Esophagus squamous epithelium (tissue), 5 donors: ENCODE data around the gene SF3B3. TPM values are rescaled to one million over a fixed set of nuclear protein-coding genes. Genes with fewer than 3 reads are reported as not detected.

ENCODE experiments used
- DNase-seq: peaks from one replicate; lab custom pipeline; 2025; lab: John Stamatoyannopoulos, UW
- H3K27ac ChIP-seq, 4 donors: fragments of 200-600 bp; sonication (generic); one replicate each; pipeline ENCODE4 v1.5.1; 2016 to 2019; ENCODE audit warnings: mild to moderate bottlenecking in 1 of 4
- H3K27me3 ChIP-seq, 4 donors: fragments of 200-600 bp; sonication (generic); 1 replicate in 3 of 4; 2 replicates in 1 of 4; pipeline versions ENCODE4 v1.5.1 to v1.6.0; 2017 to 2021; ENCODE audit warnings: antibody characterized with exemption in 1 of 4
- H3K36me3 ChIP-seq, 3 donors: fragments of 200-600 bp; sonication (generic); one replicate each; pipeline ENCODE4 v1.5.1; 2016 to 2019
- H3K4me1 ChIP-seq, 3 donors: fragments of 200-600 bp; sonication (generic); one replicate each; pipeline ENCODE4 v1.5.1; 2017 to 2019
- H3K4me3 ChIP-seq, 4 donors: fragments of 200-600 bp; sonication (generic); 1 replicate in 3 of 4; 2 replicates in 1 of 4; pipeline ENCODE4 v1.5.1; 2016 to 2019; ENCODE audit warnings: mild to moderate bottlenecking in 2 of 4, moderate library complexity in 1 of 4
- H3K9me3 ChIP-seq, 3 donors: fragments of 200-600 bp; sonication (generic); one replicate each; pipeline ENCODE4 v1.5.1; 2016 to 2019
- CTCF ChIP-seq, 6 experiments: fragments of 450-650 bp in 4 of 6; fragments of 200-600 bp in 2 of 6; sonication (generic) in 2 of 6; IDR thresholded peaks; one replicate each; pipeline ENCODE4 v1.5.1; 2016 to 2019; ENCODE audit warnings: antibody characterized with exemption in 6 of 6, mild to moderate bottlenecking in 4 of 6, moderate library complexity in 4 of 6
- POLR2A ChIP-seq, 4 donors: fragments of 450-650 bp; IDR thresholded peaks; one replicate each; pipeline ENCODE4 v1.6.1; 2017; ENCODE audit warnings: antibody characterized with exemption in 4 of 4, mild to moderate bottlenecking in 4 of 4, moderate library complexity in 3 of 4
- WGBS, 2 donors: methylation state at CpG; one replicate each; pipeline ENCODE4 v1.1.5; 2018; 5-methylcytosine and 5-hydroxymethylcytosine counted together
- intact Hi-C: fragments of 100-400 bp; cut with DNase I; formaldehyde crosslinking; loops from one replicate; pipeline ENCODE4 v1.15.0; 2022
- total RNA-seq, 4 donors: library from RNA; depleted of rRNA; stranded (reverse); fragments of >200 nt; gene quantifications; one replicate each; pipeline ENCODE4 v1.1.0, GENCODE V29; 2016
- donor health status: DM: yes; HTN: yes; CAD: no.

Gene SF3B3
- total RNA-seq, 4 donors from 2014 or later: 77.9 to 145 (median 134) TPM

GRCh38 chr16:70478169-70478568 is 45.4 kb upstream of the SF3B3 start:
- peaks cover 4 to 35% (median 13%) of the 10 kb centered on the region in 3 donors for H3K4me1 ChIP-seq
- peaks cover 0 to 86% (median 13%) of the 10 kb centered on the region in 3 donors for H3K36me3 ChIP-seq
- H3K27me3 ChIP-seq: no peaks in the 10 kb centered on the region
- no peak overlapping the region for H3K4me3 ChIP-seq
- H3K27ac ChIP-seq: peak overlapping the region in 2 of 4 donors; percentile 28 to 29
- no peak for DNase-seq
- H3K9me3 ChIP-seq: no peaks in the 10 kb centered on the region
- TF ChIP-seq POLR2A (IDR thresholded peaks at IDR 0.05) (no peak), CTCF (IDR thresholded peaks at IDR 0.05) (no peak)
- intact Hi-C loops: no loop called here
- WGBS, 2 donors: 80% methylated on average over 4 of the region's 8 CpGs; no CpG with 5 or more reads in 1 of the 2 donors

- Histone ChIP-seq H3K27ac (peak overlapping the region in 3 of 4 donors; percentile 10 to 29 (median 28)), H3K36me3 (peaks cover 4 to 86% (median 17%) of the 10 kb centered on the region in 3 donors), H3K9me3 (no peaks in the 10 kb centered on the region), H3K4me3 (no peak overlapping the region), H3K4me1 (peaks cover 4 to 35% (median 13%) of the 10 kb centered on the region in 3 donors), H3K27me3 (no peaks in the 10 kb centered on the region)
- DNase-seq: no peak
- intact Hi-C loops: no loop called here
- TF ChIP-seq CTCF (IDR thresholded peaks at IDR 0.05): no peak
- TF ChIP-seq POLR2A (IDR thresholded peaks at IDR 0.05): no peak
- WGBS, 2 donors: 40 to 47% methylated on average over 2 to 3 of the region's 10 CpGs
Observed at GRCh38 chr16:70478912-70479341, 44.7 kb upstream of the SF3B3 start.

- Histone ChIP-seq H3K4me3 (no peak overlapping the region), H3K9me3 (no peaks in the 10 kb centered on the region), H3K4me1 (peaks cover 4 to 28% (median 9%) of the 10 kb centered on the region in 3 donors), H3K36me3 (peaks cover 4 to 86% (median 17%) of the 10 kb centered on the region in 3 donors), H3K27ac (no peak overlapping the region), H3K27me3 (no peaks in the 10 kb centered on the region)
- DNase-seq: no peak
- intact Hi-C loops: no loop called here
- 91 to 93% methylated on average over 3 to 4 of the region's 17 CpGs for WGBS, 2 donors
- TF ChIP-seq POLR2A (IDR thresholded peaks at IDR 0.05): no peak
- no peak for TF ChIP-seq CTCF (IDR thresholded peaks at IDR 0.05)
Observed at GRCh38 chr16:70480127-70481105, 43.2 kb upstream of the SF3B3 start.

GRCh38 chr16:70481929-70482536 is 41.6 kb upstream of the SF3B3 start:
- Histone ChIP-seq H3K4me1 (peaks cover 0 to 15% (median 3%) of the 10 kb centered on the region in 3 donors), H3K4me3 (no peak overlapping the region), H3K27ac (no peak overlapping the region), H3K27me3 (no peaks in the 10 kb centered on the region), H3K9me3 (no peaks in the 10 kb centered on the region), H3K36me3 (peaks cover 4 to 97% (median 17%) of the 10 kb centered on the region in 3 donors)
- DNase-seq: no peak
- intact Hi-C loops: no loop called here
- TF ChIP-seq CTCF (IDR thresholded peaks at IDR 0.05) (no peak), POLR2A (IDR thresholded peaks at IDR 0.05) (no peak)
- 65 to 82% methylated on average over 5 to 7 of the region's 7 CpGs for WGBS, 2 donors
